CD4-positive, alpha-beta T cell treated with Interleukin-6 at 100 ng/mL for 8 hours (primary cell): ENCODE measurements around the gene UGT1A3.
"Not testable (repeated sequence)": the region's sequence is repeated elsewhere in the genome, so short reads cannot be mapped to it uniquely, and the experiment has no call there.

ENCODE experiments used
- DNase-seq: peaks from one replicate; pipeline ENCODE4 v3.0.0-alpha.2; 2020; ENCODE audit warnings: mixed read lengths, low spot score

The UGT1A3 gene

GRCh38 chr2:233707940-233708644 lies 20.8 kb upstream of the UGT1A3 start:
- DNase-seq: no peak

- DNase-seq: no peak
Measured at GRCh38 chr2:233708942-233709341, 19.9 kb upstream of the UGT1A3 start.

- DNase-seq: peak; percentile 44
Measured at GRCh38 chr2:233711312-233712008, 17.4 kb upstream of the UGT1A3 start.

- no peak for DNase-seq
Measured at GRCh38 chr2:233712611-233713261, 16.1 kb upstream of the UGT1A3 start, which contains the start of gene UGT1A5. TSS of gene UGT1A5 (plus strand) at chr2:233712907. CDS start at chr2:233712992, 85 bp downstream.

- DNase-seq: no peak
Measured at GRCh38 chr2:233713262-233713615, 15.6 kb upstream of the UGT1A3 start.

- DNase-seq: no peak
Measured at GRCh38 chr2:233714121-233714520, 14.7 kb upstream of the UGT1A3 start.

- no peak for DNase-seq
Measured at GRCh38 chr2:233718552-233718951, 10.3 kb upstream of the UGT1A3 start, which contains the start of gene UGT1A4. TSS of gene UGT1A4 (plus strand) at chr2:233718736. CDS start at chr2:233718821, 85 bp downstream.

GRCh38 chr2:233736868-233737653 lies 8.2 kb downstream of the UGT1A3 start:
- not testable (repeated sequence) for DNase-seq

GRCh38 chr2:233740870-233741269 lies 12.0 kb downstream of the UGT1A3 start:
- DNase-seq: no peak

GRCh38 chr2:233743464-233744259 lies 14.8 kb downstream of the UGT1A3 start:
- DNase-seq: no peak

- no peak for DNase-seq
Measured at GRCh38 chr2:233745073-233745755, 16.4 kb downstream of the UGT1A3 start.

- DNase-seq: not testable (repeated sequence)
Measured at GRCh38 chr2:233745838-233746237, 17.0 kb downstream of the UGT1A3 start.

- DNase-seq: no peak
Measured at GRCh38 chr2:233746475-233747282, 17.8 kb downstream of the UGT1A3 start.

GRCh38 chr2:233747283-233747544 lies 18.4 kb downstream of the UGT1A3 start:
- DNase-seq: no peak

- not testable (repeated sequence) for DNase-seq
Measured at GRCh38 chr2:233750689-233751088, 21.8 kb downstream of the UGT1A3 start.

GRCh38 chr2:233751212-233752009 lies 22.6 kb downstream of the UGT1A3 start:
- DNase-seq: not testable (repeated sequence)

- DNase-seq: no peak
Measured at GRCh38 chr2:233754872-233755611, 26.2 kb downstream of the UGT1A3 start.

GRCh38 chr2:233756429-233757081 lies 27.7 kb downstream of the UGT1A3 start:
- no peak for DNase-seq
